Measurements from ENCODE around the gene PJA1.

PJA1 gene

DNA sequence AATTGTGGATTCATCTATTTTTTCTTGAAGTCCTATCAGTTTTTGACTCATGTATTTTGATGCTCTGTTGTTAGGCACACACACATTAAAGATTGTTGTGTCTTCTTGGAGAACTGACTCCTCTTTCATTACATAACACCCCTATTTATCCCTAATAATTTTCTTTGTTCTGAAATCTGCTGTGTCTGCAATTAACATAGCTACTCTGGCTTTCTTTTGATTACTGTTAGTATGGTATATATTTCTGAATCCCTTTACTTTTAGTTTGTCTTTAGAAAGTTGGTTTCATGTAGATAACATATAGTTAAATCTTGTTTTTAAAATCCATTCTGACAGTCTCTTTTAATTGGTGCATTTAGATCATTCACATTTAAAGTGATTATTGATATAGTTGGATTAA lies 5.1 kb upstream of the PJA1 start:
- no peak for DNase-seq

DNA sequence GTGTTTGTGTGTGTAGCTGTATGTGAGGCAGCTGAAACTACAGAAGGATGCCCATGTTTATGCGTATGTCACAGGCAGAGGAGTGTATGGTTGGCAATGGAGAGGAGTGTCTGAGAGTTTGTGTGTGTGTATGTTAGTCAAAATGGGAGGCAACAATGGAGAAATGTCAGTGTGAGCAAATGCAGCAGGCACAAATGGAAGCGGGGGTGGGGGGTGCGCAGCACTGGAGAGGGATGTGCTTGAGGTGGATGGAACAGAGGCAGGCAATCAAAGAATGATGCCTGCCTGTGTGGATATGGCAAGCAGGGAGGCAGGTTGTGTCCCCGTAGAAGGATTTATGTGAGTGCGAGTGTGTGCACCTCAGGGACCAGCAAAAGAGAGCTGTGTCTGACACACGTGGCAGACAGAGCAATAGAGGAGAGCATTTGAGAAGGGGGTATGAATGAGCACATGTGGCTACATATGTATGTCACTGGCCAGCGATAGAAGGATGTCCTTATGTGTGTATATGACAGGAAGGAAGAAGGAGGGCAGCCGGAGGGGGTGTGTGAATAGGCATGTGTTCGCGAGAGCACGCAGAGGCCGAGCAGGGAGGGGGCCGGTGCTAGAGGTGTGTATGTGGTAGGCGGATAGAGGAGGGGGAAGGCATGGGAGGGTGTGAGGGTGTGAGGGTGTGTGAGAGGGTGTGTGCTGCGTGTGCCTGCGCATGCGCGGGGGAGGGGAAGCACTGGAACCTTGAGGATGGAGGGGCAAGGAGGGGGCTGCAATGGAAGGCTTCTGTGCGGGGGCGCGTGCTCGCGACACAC lies 1.1 kb downstream of the PJA1 start:
- DNase-seq: peak; percentile 19

DNA sequence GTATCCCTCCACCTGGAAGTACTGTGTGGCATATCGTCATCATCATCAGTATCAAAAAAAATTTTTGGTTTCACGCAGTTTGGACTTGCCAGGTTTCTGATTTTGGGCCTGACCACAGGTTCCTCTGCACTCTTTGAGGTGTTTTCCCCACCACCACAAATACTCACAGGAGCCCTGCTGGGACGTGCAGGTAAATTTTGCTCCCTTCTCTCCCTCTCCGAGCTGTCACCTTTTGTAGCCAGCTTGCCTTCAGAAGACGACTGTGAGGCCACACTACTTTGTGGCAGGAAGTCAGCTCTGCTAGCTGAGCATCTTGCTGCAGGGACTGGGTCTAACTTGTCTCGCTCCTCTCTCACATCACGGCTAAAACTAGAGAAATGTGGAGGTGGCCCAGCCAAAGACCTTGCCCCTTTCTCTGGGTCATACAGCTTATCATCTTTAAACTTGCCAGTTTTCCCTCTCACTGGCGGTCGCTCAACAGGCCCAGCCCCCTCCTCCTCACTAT lies 2.8 kb downstream of the PJA1 start:
- no peak for DNase-seq

DNA sequence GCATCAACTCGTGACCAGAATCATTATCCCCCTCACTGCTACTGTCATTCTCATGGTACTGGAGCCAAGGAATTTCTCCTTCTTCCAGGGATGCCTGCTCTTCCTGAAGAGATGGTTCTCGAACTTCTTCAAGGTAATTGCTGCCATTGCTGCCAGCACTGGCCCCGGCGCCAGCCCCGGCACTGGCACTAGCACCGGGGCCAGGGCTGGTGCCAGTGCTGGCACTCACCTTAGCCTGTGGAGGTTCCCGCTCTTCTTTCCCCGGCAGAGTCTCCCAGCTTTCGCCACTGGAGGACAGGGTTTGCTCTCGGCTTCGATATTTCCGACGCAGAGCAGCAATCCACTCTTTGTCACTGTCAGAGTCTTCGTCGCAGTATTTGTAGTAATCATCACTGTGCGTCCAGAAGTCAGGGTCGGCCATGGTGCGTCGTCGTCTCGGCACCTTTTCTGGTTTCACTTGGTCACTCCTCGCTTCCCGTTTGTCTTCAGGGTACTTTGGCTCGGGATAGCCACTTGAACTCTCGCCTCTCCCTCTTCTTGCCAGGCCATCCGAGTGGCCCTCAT lies 3.4 kb downstream of the PJA1 start:
- no peak for DNase-seq

DNA sequence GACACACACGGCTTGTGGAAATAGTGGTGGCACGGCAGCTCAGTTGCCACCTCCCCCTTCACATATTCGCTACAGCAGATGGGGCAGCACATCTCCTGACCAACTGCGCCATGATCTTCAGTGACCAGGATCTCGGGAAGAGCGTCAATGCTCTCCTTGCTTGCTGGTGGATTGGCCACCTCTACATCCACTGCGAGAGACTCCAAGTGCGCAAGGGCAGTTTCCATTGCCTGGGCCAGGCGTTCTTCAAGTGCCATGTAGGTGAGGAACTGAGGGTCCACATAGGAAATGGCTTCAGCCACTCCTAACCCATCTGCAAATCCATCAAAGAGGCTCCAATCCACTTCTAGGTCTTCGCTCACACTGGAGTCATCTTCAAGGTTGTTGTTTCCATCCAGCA lies 3.9 kb downstream of the PJA1 start:
- DNase-seq: no peak

DNA sequence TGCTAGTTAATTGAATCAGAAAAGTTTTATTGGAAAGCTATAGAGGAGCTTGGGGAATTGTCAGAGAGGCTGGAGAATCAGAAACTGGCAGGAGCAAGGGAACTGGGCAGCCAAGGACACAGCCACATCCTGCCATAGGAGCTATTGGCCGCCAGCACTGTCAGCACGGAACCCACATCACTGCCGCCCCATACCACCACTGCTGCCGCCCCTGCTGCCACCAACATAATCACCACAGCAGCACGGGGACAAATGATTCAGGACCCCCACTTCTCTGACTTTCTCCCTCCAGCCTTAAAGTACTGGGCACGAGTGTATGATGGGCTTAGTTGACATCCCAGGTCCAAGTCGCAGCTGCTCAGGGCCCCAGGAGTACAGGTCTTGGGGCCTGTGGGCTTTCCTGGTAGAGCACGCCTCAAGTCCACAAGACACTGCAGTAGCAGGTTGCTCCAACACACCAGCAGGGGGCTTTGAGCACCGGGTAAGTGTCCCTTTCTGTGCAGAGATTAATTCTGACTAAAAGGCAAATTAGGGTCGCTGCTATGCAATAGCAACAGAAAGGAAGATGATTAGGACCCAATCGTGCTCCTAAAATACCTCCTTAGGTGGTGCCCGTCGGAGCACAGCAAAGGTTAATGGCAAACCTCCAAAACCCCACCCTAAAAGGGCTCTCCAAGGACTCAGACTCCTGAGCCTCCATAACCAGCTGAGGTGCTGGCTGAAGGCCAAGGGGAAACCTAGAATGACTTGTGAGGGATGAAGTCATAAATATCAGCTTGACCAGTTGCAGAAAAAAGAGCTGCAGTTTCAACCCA lies 6.9 kb downstream of the PJA1 start:
- DNase-seq: peak; percentile 49

DNA sequence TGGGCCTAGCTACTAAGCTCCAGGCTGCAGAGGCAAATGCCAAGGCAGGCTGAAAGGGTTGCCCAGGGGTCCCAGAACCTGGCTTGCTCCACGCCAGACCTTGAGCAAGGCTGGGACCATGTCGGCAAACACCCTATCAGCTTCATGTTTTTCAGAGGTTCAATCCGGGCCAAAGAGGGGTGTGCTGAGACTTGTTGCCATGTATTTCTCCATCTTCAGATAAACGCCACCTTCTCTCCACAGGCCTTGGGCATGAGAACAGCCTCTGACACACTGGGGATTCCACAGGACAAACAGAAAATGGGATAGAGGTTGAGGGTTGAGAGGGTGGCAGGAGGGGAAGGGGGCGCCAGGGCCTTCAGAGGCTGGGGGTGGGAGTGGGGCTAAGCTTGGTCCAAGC lies 8.6 kb downstream of the PJA1 start:
- DNase-seq: no peak

DNA sequence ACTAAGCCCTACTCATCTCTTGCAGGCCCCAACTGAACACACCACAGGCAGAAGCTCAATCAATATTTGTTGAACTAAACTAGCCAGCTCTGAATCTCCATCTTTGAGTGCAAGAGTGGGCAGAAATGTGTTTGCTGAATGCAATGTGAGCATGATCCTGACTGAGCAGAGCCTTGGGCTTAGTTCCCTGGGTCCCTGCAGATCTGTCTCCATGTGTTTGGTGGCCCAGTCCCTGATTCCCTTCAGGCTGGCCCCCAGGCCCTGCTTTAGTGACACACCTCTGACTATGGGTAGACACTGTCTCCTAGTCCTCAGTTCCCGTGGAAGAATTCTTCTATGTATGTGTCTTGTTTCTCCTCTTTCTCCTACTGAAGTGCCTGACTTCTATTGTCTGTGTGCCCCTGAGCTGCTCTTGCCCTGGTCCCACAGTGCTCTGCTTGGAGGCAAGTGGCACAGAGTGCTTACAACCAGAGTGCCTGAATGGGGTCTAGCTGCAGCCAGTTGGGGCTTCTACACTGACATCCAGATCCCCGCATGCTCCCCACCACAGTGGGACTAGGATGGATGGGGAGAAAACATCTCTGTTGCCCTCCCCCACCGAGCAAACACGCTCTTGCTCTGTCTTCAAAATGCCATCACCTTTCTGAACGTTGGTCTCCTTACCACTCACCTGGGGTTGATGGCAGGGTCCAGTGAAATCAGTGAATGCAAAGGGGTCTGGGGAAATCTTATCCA lies 9.3 kb downstream of the PJA1 start:
- DNase-seq: no peak

DNA sequence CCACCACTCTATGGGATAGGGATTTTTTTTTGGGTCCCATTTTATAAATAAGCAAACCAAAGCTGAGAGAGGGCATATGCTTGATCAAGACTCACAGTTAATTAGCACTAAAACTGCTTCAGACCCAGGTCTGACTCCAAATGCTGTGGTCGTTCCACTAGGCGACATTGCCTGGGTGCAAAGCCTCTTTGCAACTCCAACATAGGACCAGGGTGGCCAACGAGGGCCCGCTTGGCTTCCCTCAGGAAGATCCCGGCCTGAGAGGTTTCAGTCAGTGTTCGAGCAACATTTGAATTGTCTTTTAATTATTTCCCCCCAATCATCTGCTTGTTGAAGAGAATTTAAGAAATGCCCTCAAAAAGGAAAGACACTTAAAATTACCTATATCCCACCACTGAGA lies 11.2 kb downstream of the PJA1 start:
- no peak for DNase-seq

DNA sequence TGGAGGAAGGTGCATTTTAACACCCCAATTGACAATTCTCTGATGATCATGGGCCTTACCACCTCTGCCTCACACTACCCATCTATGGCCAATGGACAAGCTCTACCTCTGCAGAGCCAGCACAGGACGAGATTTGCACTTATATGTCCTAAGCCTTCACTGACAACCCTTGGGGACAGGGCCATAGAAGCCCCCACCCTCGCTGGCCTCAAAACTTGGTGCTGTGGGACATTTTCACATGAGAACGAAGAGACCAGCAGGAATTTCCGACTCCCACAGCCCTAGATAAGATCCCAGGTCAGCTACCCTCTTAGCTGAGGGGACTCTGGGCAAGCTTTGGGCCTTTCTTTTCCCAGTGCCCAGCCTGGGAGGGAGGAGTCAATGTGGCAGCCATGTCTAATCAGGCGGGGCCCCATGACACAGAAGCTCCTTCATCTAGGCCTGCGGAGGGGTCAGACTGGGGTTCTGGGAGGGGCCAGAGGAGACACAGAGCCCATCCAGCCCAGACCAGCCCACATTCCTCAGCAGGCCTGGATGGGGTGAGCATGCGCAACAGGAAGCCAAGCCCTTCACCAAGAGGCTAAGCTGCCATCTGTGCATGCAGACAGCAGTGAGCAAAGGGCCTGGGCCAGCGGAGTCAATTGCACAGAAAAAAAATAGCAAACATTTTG lies 12.1 kb downstream of the PJA1 start:
- DNase-seq: peak; percentile 47

DNA sequence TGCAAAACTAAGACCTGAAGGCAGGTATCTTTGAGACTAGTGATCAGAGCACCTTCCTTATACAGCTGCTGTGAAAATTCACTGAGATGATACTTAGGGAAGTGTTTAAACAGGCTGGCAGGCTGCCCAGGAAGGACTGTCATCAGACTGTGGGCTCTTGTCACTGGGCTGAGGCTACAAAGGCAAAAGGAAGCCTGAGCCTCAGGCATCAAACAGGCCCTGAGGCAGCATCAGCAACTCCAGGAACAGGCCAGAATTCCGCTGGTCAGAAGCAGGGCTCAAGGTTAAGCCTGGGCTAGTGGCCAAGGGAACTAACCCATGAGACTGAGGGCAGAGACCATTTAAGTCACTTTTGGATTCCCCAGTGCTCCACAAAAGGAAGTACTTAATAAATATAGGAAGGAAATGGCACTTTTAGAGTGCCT lies 12.8 kb downstream of the PJA1 start:
- peak; percentile 39 for DNase-seq

DNA sequence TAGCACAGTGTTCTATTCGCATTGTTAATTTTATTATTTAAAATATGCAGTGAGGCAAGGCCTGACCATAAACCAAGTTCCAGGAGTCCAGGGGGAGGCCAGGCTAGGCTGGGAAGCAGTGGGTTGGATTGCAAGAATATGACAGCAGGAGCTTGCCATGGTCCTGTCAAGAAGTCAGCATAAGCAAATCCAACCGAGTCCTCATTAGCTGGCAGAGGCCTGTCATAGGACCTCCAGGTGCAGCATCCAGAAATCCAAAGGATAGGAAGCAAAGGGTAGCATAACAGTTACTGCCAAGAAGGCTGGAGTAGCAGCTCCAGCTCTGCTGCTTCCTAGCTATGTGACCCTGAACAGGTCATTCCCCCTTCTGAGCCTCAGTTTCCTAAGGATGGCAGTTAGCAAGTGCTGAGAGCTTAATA lies 13.4 kb downstream of the PJA1 start:
- no peak for DNase-seq

DNA sequence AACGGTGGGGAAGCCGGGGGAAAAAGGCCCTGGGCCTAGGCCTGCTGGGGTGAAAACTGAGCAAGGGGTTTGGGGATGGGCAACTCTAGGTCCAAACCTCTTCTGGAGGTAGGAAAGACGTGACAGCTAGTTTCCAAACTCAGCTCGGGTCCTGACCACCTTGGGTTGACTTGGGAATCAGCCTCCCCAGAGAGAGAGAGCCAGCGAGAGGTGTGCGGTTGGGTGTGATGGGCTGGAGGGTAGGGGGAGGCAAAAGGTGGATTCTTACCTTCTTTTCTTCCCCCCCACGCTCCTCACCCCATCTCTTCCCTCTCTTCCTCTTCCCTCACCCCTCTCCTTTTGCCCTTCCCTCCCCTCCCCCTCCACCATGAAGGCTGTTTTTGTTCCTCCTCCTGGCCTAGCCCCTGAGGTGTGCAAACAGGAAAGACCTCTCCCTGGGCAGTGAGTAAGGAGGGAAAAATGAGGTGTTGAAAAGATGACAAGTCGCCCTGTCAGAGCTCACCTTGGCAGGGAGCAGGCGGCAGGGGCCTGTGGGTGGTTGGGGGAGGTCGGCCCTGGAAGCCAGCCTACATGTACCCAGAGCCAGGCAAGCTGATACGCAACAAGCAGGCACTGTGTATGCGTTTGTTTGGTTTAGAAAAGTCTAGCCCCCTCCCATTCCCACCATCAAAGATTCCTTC lies 14.8 kb downstream of the PJA1 start:
- DNase-seq: no peak

DNA sequence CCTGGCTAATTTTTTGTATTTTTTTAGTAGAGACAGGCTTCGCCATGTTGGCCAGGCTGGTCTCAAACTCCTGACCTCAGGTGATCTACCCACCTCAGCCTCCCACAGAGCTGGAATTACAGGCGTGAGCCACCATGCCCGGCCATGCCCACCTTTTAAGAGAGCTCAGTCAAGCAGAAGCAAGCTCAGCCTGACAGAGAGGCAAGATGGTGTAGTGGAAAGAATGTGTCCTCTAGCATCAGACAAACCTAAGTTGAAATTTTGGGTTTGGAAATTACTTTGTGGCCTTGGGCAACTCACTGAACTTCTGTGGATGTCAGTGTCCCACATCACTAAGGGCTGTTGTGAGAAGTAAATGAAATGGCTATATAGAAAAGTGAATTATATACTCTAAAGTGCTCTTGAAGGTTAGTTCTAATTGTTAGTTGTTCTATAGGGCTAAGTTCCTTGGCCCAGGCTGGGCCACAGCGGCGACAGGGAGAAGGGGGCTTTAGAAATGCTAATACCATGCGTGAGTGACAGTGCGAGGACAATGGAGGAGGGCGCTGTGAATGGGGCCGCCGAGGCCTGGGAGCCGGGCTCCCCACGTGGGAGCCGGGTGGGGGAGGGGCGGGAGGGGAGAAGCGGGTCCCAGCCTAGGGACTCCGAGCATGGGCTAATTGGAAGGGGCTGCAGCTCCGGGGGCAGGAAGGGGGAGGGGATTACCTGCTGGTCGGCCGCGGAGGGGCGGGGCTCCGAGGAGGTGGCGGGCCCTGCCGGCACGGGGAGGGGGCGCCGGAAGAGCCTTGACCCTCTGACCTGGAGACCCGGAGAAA lies 15.6 kb downstream of the PJA1 start:
- no peak for DNase-seq

DNA sequence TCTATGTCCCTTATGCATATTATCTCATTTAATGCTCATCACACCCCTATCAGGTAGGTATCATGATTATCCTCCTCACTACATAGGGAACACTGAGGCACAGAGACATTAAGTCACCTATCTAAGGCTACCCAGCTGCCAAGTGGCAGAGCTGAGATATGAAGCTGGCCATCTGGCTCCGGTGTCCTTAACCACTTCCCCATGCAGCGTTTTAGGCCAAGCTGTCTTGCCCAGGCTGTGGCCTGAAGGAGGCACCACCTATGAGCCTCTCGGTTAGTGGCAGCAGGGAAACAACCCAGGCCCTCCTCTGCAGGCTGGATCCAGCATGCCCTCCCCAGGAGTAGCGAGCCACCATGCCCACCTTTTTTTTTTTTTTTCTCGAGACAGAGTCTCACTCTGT lies 16.3 kb downstream of the PJA1 start:
- DNase-seq: no peak

DNA sequence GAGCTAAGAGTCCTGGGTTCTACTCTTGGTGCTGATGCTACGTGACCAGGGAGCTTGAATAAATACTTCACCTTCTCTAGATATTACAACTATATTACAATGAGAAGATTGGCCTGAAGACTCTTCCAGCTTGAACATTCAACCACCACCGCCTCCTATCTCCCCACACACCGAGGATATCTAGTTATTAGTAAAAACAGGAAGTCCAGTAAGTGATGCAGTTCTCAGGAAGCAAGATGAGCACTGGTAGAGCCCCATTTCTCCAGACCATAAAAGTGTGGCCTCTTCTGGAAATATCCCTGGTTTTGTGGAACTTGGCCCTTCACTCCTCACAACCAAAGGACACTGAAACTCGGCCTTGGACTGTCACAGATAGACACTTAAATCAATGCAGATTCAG lies 18.5 kb downstream of the PJA1 start:
- DNase-seq: no peak

DNA sequence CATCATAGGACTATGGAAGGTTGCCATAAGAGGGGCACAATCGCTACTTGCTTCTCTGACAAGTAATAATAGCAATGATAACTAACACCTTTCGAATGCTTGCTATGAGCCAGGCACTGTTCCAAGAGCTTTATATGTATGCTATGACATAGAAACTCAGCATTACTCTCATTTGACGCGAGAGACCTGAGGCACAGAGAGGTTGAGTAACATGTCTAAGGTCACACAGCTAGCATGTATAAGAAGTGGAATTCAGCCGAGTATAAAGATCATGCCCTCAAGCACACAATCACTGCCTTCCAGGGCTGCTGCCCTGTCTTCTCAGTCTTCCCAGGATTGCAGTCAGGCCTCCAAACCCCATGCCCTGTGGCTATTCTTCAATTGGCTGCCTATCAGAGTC lies 19.5 kb downstream of the PJA1 start:
- no peak for DNase-seq

DNA sequence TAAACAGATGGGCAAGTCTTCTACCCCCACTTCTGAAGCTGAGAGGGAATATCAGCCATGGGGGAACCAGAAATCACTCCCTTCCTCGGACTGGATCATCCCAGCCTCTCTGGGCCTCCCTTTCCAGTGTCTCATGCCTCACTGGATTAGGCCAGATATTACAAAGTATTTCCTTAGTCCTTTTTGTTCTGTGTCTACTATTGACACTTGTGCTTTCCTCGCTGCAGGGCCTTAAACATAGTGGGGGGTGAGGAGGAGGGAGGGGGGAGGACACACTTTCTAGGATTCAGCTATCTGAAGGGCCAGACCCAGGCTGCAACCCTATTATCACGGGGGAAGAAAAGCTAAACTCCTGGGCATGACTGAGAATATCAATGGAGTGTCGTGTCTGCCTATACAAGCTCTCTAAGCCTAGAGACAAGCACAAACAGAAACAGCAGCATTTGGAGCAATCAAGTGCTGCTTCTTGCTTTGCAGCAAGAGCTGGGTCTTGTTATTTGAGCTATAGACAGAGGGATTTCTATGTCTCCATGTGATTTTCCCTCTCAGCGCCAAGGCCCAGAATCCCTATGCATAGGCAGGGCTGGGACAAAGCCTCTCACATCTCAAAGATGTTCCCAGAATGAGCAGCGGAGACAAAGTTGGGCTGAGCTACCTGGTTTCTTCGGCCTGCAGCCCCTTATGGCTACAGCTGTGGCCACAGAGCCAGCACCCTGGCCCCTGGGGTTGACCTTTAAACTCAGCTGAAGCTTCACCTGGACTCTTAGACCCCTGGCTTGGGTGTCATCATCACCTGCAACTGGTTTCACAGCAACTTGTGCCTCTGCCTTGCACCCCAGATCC lies 20.2 kb downstream of the PJA1 start:
- DNase-seq: no peak

DNA sequence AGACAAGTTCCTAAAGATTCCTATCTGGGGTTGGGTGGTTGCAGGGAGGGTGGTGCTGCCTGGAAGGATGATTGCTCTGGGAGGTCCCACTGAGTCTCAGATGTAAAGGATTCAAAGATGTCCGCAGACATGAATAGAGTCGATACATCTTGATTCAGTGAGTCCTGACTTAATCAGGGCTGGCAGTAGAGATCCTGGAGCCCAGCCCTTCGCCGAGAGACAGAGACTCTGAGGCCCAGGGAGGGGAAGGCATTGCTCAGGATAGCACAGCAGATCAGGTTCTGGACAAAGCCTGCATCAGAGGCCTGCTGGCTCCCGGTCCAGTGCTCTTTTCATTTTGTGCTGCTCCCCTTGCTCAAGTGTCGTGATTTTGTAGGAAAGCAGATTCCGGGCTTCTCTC lies 21.7 kb downstream of the PJA1 start:
- DNase-seq: no peak

Measured in fibroblast of skin of back (primary cell).